HG03442 (cell line): ENCODE data around the gene BGN.

Source experiments
- ATAC-seq: cut with Tn5 transposase; IDR thresholded peaks from one replicate; pipeline ENCODE4 v1.9.1; 2021; ENCODE audit warnings: mild to moderate bottlenecking, moderate library complexity; ENCODE audit not compliant: unreplicated experiment

Gene BGN

GRCh38 chrX:153525451-153525850 is 30.7 kb downstream of the BGN start:
- no peak for ATAC-seq

GRCh38 chrX:153526042-153526441 is 31.3 kb downstream of the BGN start:
- no peak for ATAC-seq

GRCh38 chrX:153526801-153527200 is 32.0 kb downstream of the BGN start:
- no peak for ATAC-seq

GRCh38 chrX:153527208-153527607 is 32.4 kb downstream of the BGN start:
- no peak for ATAC-seq

GRCh38 chrX:153530411-153531129 is 35.8 kb downstream of the BGN start:
- ATAC-seq: no peak

GRCh38 chrX:153533091-153533490 is 38.3 kb downstream of the BGN start:
- ATAC-seq: no peak

- no peak for ATAC-seq
Measured at GRCh38 chrX:153537080-153537479, 42.3 kb downstream of the BGN start.

- no peak for ATAC-seq
Measured at GRCh38 chrX:153537526-153538295, 42.9 kb downstream of the BGN start.

- ATAC-seq: no peak
Measured at GRCh38 chrX:153538424-153538823, 43.6 kb downstream of the BGN start.

- ATAC-seq: peak; percentile 68
Measured at GRCh38 chrX:153539171-153539978, 44.6 kb downstream of the BGN start.

- no peak for ATAC-seq
Measured at GRCh38 chrX:153539979-153540358, 45.2 kb downstream of the BGN start.

GRCh38 chrX:153544727-153545126 is 49.9 kb downstream of the BGN start:
- ATAC-seq: no peak

- no peak for ATAC-seq
Measured at GRCh38 chrX:153546386-153546785, 51.6 kb downstream of the BGN start.

GRCh38 chrX:153547195-153547594 is 52.4 kb downstream of the BGN start:
- no peak for ATAC-seq

GRCh38 chrX:153549231-153549630 is 54.5 kb downstream of the BGN start:
- ATAC-seq: no peak

- ATAC-seq: no peak
Measured at GRCh38 chrX:153549807-153550206, 55.0 kb downstream of the BGN start.

- ATAC-seq: no peak
Measured at GRCh38 chrX:153551135-153551534, 56.4 kb downstream of the BGN start.

GRCh38 chrX:153554519-153555167 is 59.9 kb downstream of the BGN start:
- ATAC-seq: no peak

- no peak for ATAC-seq
Measured at GRCh38 chrX:153556767-153557166, 62.0 kb downstream of the BGN start.

- no peak for ATAC-seq
Measured at GRCh38 chrX:153557618-153558355, 63.0 kb downstream of the BGN start.
